ENCODE data around the gene SLC27A2.

SLC27A2 gene

GRCh38 chr15:50241684-50242450 lies 59.9 kb downstream of the SLC27A2 start:
- no peak for DNase-seq (ENCODE audit: low spot score)

- no peak for DNase-seq (ENCODE audit: low spot score)
These were observed 62.2 kb downstream of the SLC27A2 start for GRCh38 chr15:50244153-50244552.

- DNase-seq (ENCODE audit: low spot score) = no peak
These were observed 63.1 kb downstream of the SLC27A2 start for GRCh38 chr15:50244959-50245624.

- DNase-seq (ENCODE audit: low spot score) = no peak
These were observed 64.6 kb downstream of the SLC27A2 start for GRCh38 chr15:50246631-50247030.

GRCh38 chr15:50247819-50248655 lies 66.0 kb downstream of the SLC27A2 start:
- peak; percentile 17 for DNase-seq (ENCODE audit: low spot score)

GRCh38 chr15:50248994-50249582 lies 67.1 kb downstream of the SLC27A2 start:
- no peak for DNase-seq (ENCODE audit: low spot score)

- no peak for DNase-seq (ENCODE audit: low spot score)
These were observed 67.7 kb downstream of the SLC27A2 start for GRCh38 chr15:50249704-50250103.

GRCh38 chr15:50250760-50251394 lies 68.9 kb downstream of the SLC27A2 start:
- no peak for DNase-seq (ENCODE audit: low spot score)

GRCh38 chr15:50251638-50252182 lies 69.7 kb downstream of the SLC27A2 start:
- DNase-seq (ENCODE audit: low spot score) = no peak

GRCh38 chr15:50252556-50252955 lies 70.6 kb downstream of the SLC27A2 start:
- no peak for DNase-seq (ENCODE audit: low spot score)

- no peak for DNase-seq (ENCODE audit: low spot score)
These were observed 74.4 kb downstream of the SLC27A2 start for GRCh38 chr15:50256188-50257041.

GRCh38 chr15:50257332-50257731 lies 75.3 kb downstream of the SLC27A2 start:
- no peak for DNase-seq (ENCODE audit: low spot score)

GRCh38 chr15:50257924-50258323 lies 75.9 kb downstream of the SLC27A2 start:
- no peak for DNase-seq (ENCODE audit: low spot score)

GRCh38 chr15:50259276-50259675 lies 77.3 kb downstream of the SLC27A2 start:
- DNase-seq (ENCODE audit: low spot score) = no peak

- DNase-seq (ENCODE audit: low spot score) = no peak
These were observed 79.0 kb downstream of the SLC27A2 start for GRCh38 chr15:50260969-50261496.

- DNase-seq (ENCODE audit: low spot score) = no peak
These were observed 80.0 kb downstream of the SLC27A2 start for GRCh38 chr15:50261981-50262380.

GRCh38 chr15:50262533-50262932 lies 80.5 kb downstream of the SLC27A2 start:
- no peak for DNase-seq (ENCODE audit: low spot score)

- DNase-seq (ENCODE audit: low spot score) = no peak
These were observed 83.6 kb downstream of the SLC27A2 start, which contains the start of gene HDC for GRCh38 chr15:50265620-50266019. HDC (minus strand) TSS chr15:50265726; CDS start chr15:50265623, 103 bp downstream.

GRCh38 chr15:50267577-50267976 lies 85.6 kb downstream of the SLC27A2 start:
- no peak for DNase-seq (ENCODE audit: low spot score)

- DNase-seq (ENCODE audit: low spot score) = no peak
These were observed 93.1 kb downstream of the SLC27A2 start for GRCh38 chr15:50275091-50275490.
